Skeletal muscle satellite cell (primary cell): ENCODE measurements around the gene NTN4.
"Not testable (repeated sequence)": the region's sequence is repeated elsewhere in the genome, so short reads cannot be mapped to it uniquely, and the experiment has no call there.

ENCODE experiments used
- H3K27me3 ChIP-seq: 2 replicates; pipeline ENCODE4 v1.7.0; 2013; ENCODE audit warnings: low read length; ENCODE audit not compliant: control insufficient read depth, insufficient read depth
- H3K36me3 ChIP-seq: 2 replicates; pipeline ENCODE4 v1.7.0; 2013; ENCODE audit warnings: mild to moderate bottlenecking, control low read depth, low read length; ENCODE audit not compliant: insufficient read depth
- H3K4me1 ChIP-seq: 2 replicates; pipeline ENCODE4 v1.7.0; 2013; ENCODE audit warnings: low read length; ENCODE audit not compliant: control insufficient read depth, insufficient read depth
- H3K4me2 ChIP-seq: 2 replicates; pipeline ENCODE4 v1.7.0; 2013; ENCODE audit warnings: mild to moderate bottlenecking, low read length
- H3K4me3 ChIP-seq: 2 replicates; pipeline ENCODE4 v1.7.0; 2013; ENCODE audit warnings: low read length
- H3K9ac ChIP-seq: 2 replicates; pipeline ENCODE4 v1.7.0; 2013; ENCODE audit warnings: mild to moderate bottlenecking, low read depth, low read length, moderate library complexity
- H3K9me3 ChIP-seq: replicated peaks from 2 replicates; pipeline ENCODE4 v1.7.0; 2013; ENCODE audit warnings: mild to moderate bottlenecking, control low read depth, low read length

NTN4 gene

DNA sequence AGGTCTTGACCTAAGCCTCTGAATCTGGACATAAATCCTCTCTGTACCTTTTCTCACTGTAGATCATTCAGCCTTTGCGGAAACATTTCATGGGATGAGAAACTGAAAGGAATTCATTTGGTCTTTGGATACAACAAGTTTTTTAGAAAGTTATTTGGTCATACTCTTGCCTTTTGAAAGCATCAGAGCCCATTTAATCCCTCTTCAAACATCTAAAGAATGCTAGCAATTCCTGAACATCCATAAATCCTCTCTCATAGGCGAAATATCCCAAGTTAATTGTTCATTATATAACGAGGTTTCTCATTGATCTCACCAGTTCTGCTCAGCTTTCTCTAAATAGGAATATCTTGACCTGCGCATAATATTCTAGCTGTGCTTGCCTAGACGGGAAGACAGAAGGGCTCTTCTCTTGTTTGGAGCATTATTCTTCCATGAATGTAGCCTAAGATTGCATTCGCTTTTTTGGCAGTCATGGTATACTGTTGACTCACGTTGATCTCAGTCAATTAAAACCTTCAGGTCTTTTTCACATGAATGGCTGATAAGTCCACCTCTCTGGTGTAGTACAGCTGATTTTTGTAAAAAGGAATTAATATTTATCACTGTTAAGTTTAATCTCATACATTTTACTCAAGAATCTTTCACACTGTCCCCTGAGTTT is 24.1 kb downstream of the NTN4 start:
- Histone ChIP-seq H3K4me3 (no peak overlapping the region), H3K9ac (no peak overlapping the region), H3K4me2 (no peak overlapping the region), H3K9me3 (no peaks in the 10 kb centered on the region), H3K4me1 (peaks cover 48% of the 10 kb centered on the region), H3K27me3 (no peaks in the 10 kb centered on the region), H3K36me3 (no peaks in the 10 kb centered on the region)

DNA sequence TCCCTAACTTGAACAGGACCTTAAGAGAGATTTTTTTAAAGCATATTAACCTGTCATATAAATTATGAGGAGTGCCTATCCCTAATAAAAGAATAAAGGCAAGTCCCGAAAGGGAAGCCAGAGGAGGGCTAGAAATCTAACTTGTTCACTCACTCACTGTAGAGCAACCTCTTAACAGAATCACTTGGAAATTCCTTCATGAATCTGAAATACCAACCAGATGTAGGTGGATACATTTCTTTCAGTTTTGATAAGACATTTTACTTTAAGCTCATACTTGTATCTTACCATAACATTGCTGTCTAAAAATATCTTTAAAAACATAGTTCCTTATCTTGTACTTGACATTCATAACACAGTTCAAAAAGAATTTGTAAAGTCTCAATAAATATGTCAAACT is 25.7 kb downstream of the NTN4 start:
- H3K9me3 ChIP-seq, result no peaks in the 10 kb centered on the region
- H3K4me2 ChIP-seq, result no peak overlapping the region
- H3K4me3 ChIP-seq, result no peak overlapping the region
- H3K9ac ChIP-seq, result no peak overlapping the region
- peaks cover 48% of the 10 kb centered on the region for H3K4me1 ChIP-seq
- H3K27me3 ChIP-seq, result no peaks in the 10 kb centered on the region
- no peaks in the 10 kb centered on the region for H3K36me3 ChIP-seq

GRCh38 chr12:95763809-95764253 is 26.7 kb downstream of the NTN4 start:
- no peaks in the 10 kb centered on the region for H3K36me3 ChIP-seq
- peaks cover 48% of the 10 kb centered on the region for H3K4me1 ChIP-seq
- peak overlapping the region; percentile 7 for H3K4me2 ChIP-seq
- no peaks in the 10 kb centered on the region for H3K9me3 ChIP-seq
- H3K27me3 ChIP-seq, result no peaks in the 10 kb centered on the region
- H3K4me3 ChIP-seq, result no peak overlapping the region
- peak overlapping the region; percentile 16 for H3K9ac ChIP-seq

DNA sequence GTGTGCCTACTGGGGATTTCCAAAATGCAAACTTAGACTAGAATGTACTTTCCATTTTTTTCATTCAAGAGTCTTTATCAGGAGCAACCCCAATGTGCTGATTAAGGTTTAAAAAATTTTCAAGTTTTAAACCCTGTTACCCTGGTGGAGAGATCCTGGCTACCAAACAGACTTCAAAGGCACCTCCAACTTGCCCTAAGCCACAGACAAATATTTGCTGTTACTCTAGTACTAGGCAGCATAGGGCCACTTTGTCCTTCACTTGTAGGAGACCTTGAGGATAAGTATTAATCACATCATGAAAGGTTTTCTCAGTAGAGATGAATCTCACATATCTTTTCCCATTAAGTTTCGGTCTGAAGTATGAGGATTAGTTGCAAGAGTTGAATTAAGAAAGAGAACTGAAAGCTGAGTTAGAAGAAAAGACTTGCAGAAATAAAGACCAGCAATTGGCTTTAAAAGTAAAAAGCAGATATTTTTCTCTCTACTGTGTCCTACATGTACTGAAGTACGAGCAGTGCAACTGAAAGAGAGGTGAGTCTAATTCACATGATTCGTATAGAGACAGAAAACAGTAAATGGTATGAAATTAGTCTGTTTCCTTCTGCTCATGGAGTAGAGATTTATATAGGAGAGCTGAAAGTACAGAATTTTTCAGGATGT is 28.3 kb downstream of the NTN4 start:
- Histone ChIP-seq H3K4me3 (no peak overlapping the region), H3K27me3 (no peaks in the 10 kb centered on the region), H3K4me2 (no peak overlapping the region), H3K9me3 (no peaks in the 10 kb centered on the region), H3K4me1 (peaks cover 41% of the 10 kb centered on the region), H3K36me3 (no peaks in the 10 kb centered on the region), H3K9ac (no peak overlapping the region)

GRCh38 chr12:95760371-95760770 is 30.2 kb downstream of the NTN4 start:
- no peak overlapping the region for H3K4me3 ChIP-seq
- H3K27me3 ChIP-seq, result no peaks in the 10 kb centered on the region
- H3K36me3 ChIP-seq, result no peaks in the 10 kb centered on the region
- H3K9ac ChIP-seq, result no peak overlapping the region
- H3K4me1 ChIP-seq, result peaks cover 30% of the 10 kb centered on the region
- no peaks in the 10 kb centered on the region for H3K9me3 ChIP-seq
- no peak overlapping the region for H3K4me2 ChIP-seq

GRCh38 chr12:95759718-95760117 is 30.8 kb downstream of the NTN4 start:
- H3K4me3 ChIP-seq, result no peak overlapping the region
- no peaks in the 10 kb centered on the region for H3K36me3 ChIP-seq
- H3K9me3 ChIP-seq, result no peaks in the 10 kb centered on the region
- peaks cover 27% of the 10 kb centered on the region for H3K4me1 ChIP-seq
- H3K4me2 ChIP-seq, result no peak overlapping the region
- no peaks in the 10 kb centered on the region for H3K27me3 ChIP-seq
- no peak overlapping the region for H3K9ac ChIP-seq

GRCh38 chr12:95759039-95759438 is 31.5 kb downstream of the NTN4 start:
- no peak overlapping the region for H3K9ac ChIP-seq
- H3K9me3 ChIP-seq, result no peaks in the 10 kb centered on the region
- no peaks in the 10 kb centered on the region for H3K36me3 ChIP-seq
- no peak overlapping the region for H3K4me3 ChIP-seq
- no peaks in the 10 kb centered on the region for H3K27me3 ChIP-seq
- H3K4me1 ChIP-seq, result peaks cover 20% of the 10 kb centered on the region
- no peak overlapping the region for H3K4me2 ChIP-seq

DNA sequence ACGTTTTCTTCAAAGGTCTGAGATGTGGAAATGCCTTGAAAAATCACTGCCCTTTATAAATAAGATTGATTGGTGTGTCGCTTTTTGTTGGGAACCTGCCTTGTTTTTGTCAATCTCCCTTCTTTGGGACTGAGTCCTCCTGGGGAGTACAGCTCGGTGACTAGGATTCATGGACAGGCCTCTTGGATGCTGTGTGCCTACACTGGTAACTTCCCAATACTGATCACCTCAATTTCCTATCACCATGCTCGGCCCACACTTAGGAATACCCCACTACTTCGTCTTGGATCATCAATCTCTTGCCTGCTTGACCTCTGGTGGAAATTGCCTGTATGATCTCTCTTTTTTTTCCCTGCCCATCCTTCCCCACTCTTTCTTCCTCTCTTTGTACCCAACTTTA is 34.2 kb downstream of the NTN4 start:
- H3K4me2 ChIP-seq, result no peak overlapping the region
- no peak overlapping the region for H3K4me3 ChIP-seq
- no peaks in the 10 kb centered on the region for H3K9me3 ChIP-seq
- H3K27me3 ChIP-seq, result no peaks in the 10 kb centered on the region
- no peak overlapping the region for H3K9ac ChIP-seq
- H3K36me3 ChIP-seq, result no peaks in the 10 kb centered on the region
- peaks cover 6% of the 10 kb centered on the region for H3K4me1 ChIP-seq

DNA sequence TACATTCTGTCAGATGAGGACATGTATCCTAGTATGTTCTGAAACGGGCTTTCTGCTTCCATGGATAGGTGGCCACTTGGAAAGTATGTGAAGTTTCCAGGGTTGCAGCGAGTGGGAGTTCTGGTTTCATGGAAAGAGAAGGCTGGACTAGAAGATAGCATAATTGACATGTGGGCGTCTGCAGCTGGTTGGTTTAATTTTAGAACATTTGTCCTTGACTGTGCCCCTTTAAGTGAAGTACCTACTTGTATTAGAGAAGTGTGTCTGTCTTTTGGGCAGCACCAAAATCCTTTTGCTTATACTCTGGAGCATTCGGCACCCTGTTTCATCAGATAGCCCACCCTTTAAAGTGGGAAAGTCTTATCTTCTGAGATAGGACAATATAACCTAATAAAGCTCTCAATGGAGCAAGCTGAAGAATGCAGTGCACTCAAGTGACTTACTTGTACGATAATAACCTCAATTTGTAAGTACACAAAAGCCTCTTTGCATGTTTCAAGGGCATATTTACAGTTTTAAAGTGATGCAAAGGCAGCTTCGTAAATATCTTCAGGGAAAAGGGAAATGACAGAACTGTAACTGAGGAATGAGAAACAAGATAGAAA is 35.2 kb downstream of the NTN4 start:
- Histone ChIP-seq H3K4me1 (peaks cover 6% of the 10 kb centered on the region), H3K27me3 (no peaks in the 10 kb centered on the region), H3K4me2 (no peak overlapping the region), H3K9ac (no peak overlapping the region), H3K36me3 (no peaks in the 10 kb centered on the region), H3K4me3 (no peak overlapping the region), H3K9me3 (no peaks in the 10 kb centered on the region)

DNA sequence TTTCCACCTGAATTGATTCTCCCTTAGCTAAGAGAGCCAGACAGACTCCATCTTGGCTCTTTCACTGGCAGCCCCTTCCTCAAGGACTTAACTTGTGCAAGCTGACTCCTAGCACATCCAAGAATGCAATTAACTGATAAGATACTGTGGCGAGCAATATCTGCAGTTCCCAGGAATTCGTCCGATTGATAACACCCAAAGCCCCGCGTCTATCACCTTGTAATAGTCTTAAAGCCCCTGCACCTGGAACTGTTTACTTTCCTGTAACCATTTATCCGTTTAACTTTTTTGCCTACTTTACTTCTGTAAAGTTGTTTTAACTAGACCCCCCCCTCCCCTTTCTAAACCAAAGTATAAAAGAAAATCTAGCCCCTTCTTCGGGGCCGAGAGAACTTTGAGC is 44.5 kb downstream of the NTN4 start:
- not testable (repeated sequence) for H3K9me3 ChIP-seq, H3K4me1 ChIP-seq, H3K27me3 ChIP-seq, H3K4me3 ChIP-seq, H3K4me2 ChIP-seq, H3K9ac ChIP-seq
- H3K36me3 ChIP-seq, result peaks cover 13% of the 10 kb centered on the region

DNA sequence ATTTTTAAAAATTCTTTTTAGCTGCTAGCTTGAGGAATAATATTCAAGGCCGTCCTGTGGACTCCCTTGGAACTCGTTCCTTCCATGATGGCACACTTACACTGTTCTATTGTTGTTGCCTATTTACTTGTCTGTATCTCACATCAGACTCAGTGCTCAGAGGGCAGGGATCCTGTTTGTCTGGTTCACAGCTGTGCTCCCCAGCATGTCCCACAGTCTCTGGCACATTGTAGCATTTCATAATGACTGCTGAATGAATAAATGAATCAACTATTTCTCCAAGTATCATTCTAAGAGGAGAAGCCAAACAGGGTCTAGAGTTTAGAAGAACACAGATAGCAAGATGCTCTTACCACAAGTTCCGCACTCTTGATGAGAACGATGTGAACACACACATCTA is 48.0 kb downstream of the NTN4 start:
- Histone ChIP-seq H3K9me3 (no peaks in the 10 kb centered on the region), H3K27me3 (no peaks in the 10 kb centered on the region), H3K36me3 (peaks cover 25% of the 10 kb centered on the region), H3K9ac (no peak overlapping the region), H3K4me1 (no peaks in the 10 kb centered on the region), H3K4me3 (no peak overlapping the region), H3K4me2 (no peak overlapping the region)

GRCh38 chr12:95741635-95742034 is 48.9 kb downstream of the NTN4 start:
- Histone ChIP-seq H3K36me3 (peaks cover 31% of the 10 kb centered on the region), H3K4me3 (no peak overlapping the region), H3K9me3 (no peaks in the 10 kb centered on the region), H3K4me1 (no peaks in the 10 kb centered on the region), H3K4me2 (no peak overlapping the region), H3K9ac (no peak overlapping the region), H3K27me3 (no peaks in the 10 kb centered on the region)
